Osteoblast (primary cell): ENCODE data around the gene MEN1. TPM values are rescaled to one million over a fixed set of nuclear protein-coding genes. Genes with fewer than 3 reads are reported as not detected.
A peak's percentile ranks its signal among the peaks of the same experiment; 100 is the strongest.

ENCODE experiments used
- DNase-seq: peaks from one replicate; pipeline ENCODE4 v3.0.0; 2011; ENCODE audit warnings: low spot score, mixed read lengths; ENCODE audit not compliant: insufficient read length; ENCODE audit errors: missing footprints
- H2AFZ ChIP-seq: 2 replicates; pipeline ENCODE4 v1.6.0; 2011; ENCODE audit warnings: mild to moderate bottlenecking, low read length
- H3K27ac ChIP-seq: 2 replicates; pipeline ENCODE4 v1.5.1; 2011; ENCODE audit warnings: mild to moderate bottlenecking, low read depth, low read length, moderate library complexity
- H3K27me3 ChIP-seq: 2 replicates; pipeline ENCODE4 v1.6.0; 2012; ENCODE audit warnings: mild to moderate bottlenecking, control low read depth, inconsistent platforms, low read length, moderate library complexity; ENCODE audit not compliant: insufficient read depth
- H3K36me3 ChIP-seq: 2 replicates; pipeline ENCODE4 v1.5.1; 2011; ENCODE audit warnings: mild to moderate bottlenecking, low read length, control low read depth, moderate library complexity; ENCODE audit not compliant: insufficient read depth
- H3K4me1 ChIP-seq: 2 replicates; pipeline ENCODE4 v1.5.1; 2011; ENCODE audit warnings: mild to moderate bottlenecking, low read length, control low read depth, moderate library complexity; ENCODE audit not compliant: insufficient read depth
- H3K4me2 ChIP-seq: 2 replicates; pipeline ENCODE4 v1.6.0; 2011; ENCODE audit warnings: mild to moderate bottlenecking, low read length; ENCODE audit not compliant: insufficient read depth
- H3K4me3 ChIP-seq: fragments of 200-600 bp; sonication (generic); 3 replicates; pipeline ENCODE4 v1.5.1; 2012; ENCODE audit warnings: mild to moderate bottlenecking, low read length, inconsistent platforms; ENCODE audit not compliant: insufficient read depth
- H3K79me2 ChIP-seq: 2 replicates; pipeline ENCODE4 v1.6.0; 2012; ENCODE audit warnings: mild to moderate bottlenecking, low read length, control low read depth, inconsistent platforms; ENCODE audit not compliant: insufficient read depth
- H3K9me3 ChIP-seq: 2 replicates; pipeline ENCODE4 v1.5.1; 2011; ENCODE audit warnings: low read depth, low read length, control low read depth
- H4K20me1 ChIP-seq: 2 replicates; pipeline ENCODE4 v1.6.0; 2012; ENCODE audit warnings: mild to moderate bottlenecking, low read length, control low read depth; ENCODE audit not compliant: insufficient read depth
- total RNA-seq: library from RNA; depleted of rRNA; stranded (reverse); fragments of >200 nt; gene quantifications from 2 replicates; pipeline ENCODE4 v1.2.3, GENCODE V29; 2012
- TF ChIP-seq, protein P1 (sequence below): IDR thresholded peaks from 2 replicates; pipeline ENCODE4 v1.5.1; 2011; ENCODE audit warnings: mild to moderate bottlenecking, low read depth, low read length, moderate library complexity; ENCODE audit errors: extremely low read depth

The MEN1 gene
- total RNA-seq, 1 donor = 12.3 TPM

DNA sequence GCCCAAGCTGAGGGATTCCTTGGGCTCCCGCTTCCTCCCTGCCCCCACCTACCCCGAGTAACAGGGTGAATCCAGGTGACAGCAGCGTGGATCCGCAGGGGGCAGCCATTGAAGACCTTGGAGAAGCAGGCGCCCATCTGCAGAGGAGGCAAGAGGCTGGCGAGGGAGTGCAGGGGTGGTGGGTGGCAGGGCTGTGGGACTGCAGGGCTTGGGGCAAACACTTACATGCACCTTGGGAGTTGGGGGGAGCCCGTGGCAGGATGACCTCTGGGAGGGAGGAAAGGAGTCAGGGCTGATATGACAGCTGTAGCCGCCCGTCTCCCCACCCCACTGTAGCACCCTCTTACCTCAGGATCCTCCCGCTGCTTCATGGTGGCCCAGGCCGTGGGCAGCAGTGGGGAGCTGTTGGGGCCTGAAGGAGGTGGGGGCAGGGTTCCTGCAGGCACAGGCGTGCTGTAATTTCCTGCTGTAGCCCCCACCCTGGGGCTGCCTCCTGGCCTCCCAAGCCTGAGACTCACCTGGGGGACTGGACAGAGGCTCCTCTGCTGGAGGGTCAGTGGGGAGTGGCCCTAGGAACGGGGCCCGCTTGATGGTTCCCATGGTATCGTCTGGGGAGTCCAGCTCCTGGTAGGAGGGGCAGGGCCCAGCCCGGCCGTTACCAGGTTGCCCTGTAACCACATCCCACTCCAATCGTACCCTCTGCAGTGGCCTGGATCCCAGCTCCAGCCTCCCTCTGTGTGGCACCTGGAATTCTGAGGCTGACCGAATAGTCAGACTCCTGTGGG, 13.4 kb downstream of the MEN1 start:
- H3K36me3 ChIP-seq = peaks cover 5% of the 10 kb centered on the region
- H3K4me2 ChIP-seq = no peak overlapping the region
- H3K9me3 ChIP-seq = no peaks in the 10 kb centered on the region
- no peak overlapping the region for H3K4me3 ChIP-seq
- H2AFZ ChIP-seq = no peak overlapping the region
- DNase-seq = peak; percentile 74
- no peaks in the 10 kb centered on the region for H4K20me1 ChIP-seq
- H3K27me3 ChIP-seq = no peaks in the 10 kb centered on the region
- TF ChIP-seq, protein P1, sequence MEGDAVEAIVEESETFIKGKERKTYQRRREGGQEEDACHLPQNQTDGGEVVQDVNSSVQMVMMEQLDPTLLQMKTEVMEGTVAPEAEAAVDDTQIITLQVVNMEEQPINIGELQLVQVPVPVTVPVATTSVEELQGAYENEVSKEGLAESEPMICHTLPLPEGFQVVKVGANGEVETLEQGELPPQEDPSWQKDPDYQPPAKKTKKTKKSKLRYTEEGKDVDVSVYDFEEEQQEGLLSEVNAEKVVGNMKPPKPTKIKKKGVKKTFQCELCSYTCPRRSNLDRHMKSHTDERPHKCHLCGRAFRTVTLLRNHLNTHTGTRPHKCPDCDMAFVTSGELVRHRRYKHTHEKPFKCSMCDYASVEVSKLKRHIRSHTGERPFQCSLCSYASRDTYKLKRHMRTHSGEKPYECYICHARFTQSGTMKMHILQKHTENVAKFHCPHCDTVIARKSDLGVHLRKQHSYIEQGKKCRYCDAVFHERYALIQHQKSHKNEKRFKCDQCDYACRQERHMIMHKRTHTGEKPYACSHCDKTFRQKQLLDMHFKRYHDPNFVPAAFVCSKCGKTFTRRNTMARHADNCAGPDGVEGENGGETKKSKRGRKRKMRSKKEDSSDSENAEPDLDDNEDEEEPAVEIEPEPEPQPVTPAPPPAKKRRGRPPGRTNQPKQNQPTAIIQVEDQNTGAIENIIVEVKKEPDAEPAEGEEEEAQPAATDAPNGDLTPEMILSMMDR = no peak
- H3K79me2 ChIP-seq = no peaks in the 10 kb centered on the region
- no peak overlapping the region for H3K27ac ChIP-seq
- no peaks in the 10 kb centered on the region for H3K4me1 ChIP-seq

DNA sequence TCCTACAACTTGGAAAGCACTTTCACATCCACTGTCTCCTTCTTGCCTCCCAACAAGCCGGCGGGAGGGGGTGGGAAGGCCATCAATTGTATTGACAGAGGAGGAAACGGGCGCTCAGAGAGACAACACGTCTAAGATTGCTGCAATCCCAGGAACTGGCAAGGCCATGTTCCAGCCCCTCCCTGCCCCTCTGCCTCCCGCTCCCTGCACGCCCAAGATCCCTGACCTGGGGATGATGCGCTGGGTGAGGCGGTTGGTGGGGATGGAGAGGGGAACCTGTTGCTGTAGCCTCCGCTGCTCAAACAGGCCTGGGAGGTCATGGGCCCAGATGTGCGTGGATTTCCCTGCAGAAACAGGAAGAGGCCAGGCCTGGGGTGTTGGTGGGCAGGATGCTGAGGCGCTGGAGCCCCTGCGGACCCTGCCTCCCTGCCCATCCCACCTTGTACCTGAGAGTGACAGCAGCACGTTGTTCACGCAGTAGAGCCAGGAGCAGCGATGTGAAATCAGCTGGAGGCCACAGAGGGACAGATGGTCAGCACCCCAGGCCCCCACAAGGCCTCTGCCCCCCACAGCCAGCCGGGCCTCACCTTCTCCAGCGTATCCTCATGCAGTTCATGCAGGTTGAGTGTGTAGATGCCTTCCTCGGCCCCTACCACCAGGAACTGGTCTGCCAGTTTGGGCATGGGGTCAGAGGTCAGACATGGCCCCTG, 14.1 kb downstream of the MEN1 start:
- Histone ChIP-seq H4K20me1 (no peaks in the 10 kb centered on the region), H3K79me2 (no peaks in the 10 kb centered on the region), H3K36me3 (peaks cover 5% of the 10 kb centered on the region), H2AFZ (no peak overlapping the region), H3K4me3 (no peak overlapping the region), H3K4me1 (no peaks in the 10 kb centered on the region), H3K4me2 (no peak overlapping the region), H3K27ac (no peak overlapping the region), H3K27me3 (no peaks in the 10 kb centered on the region), H3K9me3 (no peaks in the 10 kb centered on the region)
- TF ChIP-seq, protein P1 = no peak
- DNase-seq = peak; percentile 51

DNA sequence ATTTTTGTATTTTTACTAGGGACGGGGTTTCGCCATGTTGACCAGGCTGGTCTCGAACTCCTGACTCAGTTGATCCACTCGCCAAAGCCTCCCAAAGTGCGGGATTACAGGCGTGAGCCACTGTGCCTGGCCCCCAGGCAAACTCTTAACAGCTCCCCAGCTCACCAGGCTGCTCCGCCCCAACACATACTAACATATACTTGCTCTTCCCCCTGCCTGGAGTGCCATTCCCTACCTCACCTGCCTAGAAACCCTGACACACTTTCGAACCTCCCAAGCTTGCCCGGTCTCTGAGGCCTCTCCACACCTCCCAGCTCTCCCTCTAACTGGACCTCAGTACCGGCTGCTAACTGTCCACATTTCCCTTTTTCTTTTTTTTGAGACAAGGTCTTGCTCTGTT, 15.8 kb downstream of the MEN1 start:
- TF ChIP-seq, protein P1 = no peak
- no peak overlapping the region for H3K27ac ChIP-seq
- no peak overlapping the region for H3K4me3 ChIP-seq
- peak; percentile 34 for DNase-seq
- H3K27me3 ChIP-seq = no peaks in the 10 kb centered on the region
- H3K4me2 ChIP-seq = no peak overlapping the region
- no peaks in the 10 kb centered on the region for H3K79me2 ChIP-seq
- no peaks in the 10 kb centered on the region for H4K20me1 ChIP-seq
- H3K36me3 ChIP-seq = peaks cover 5% of the 10 kb centered on the region
- H3K9me3 ChIP-seq = no peaks in the 10 kb centered on the region
- no peaks in the 10 kb centered on the region for H3K4me1 ChIP-seq
- H2AFZ ChIP-seq = no peak overlapping the region
